HCT116 (cell line): ENCODE results near the gene NTRK3. TPM values are rescaled to one million over a fixed set of nuclear protein-coding genes. Genes with fewer than 3 reads are reported as not detected.

Experiments
- ATAC-seq: fragments of 200-7000 bp; cut with Tn5 transposase; 2 replicates; pipeline ENCODE4 v1.9.1; 2020; ENCODE audit warnings: mild to moderate bottlenecking, moderate library complexity
- BruUV-seq: library from RNA; stranded (reverse); fragments of 400-500 nt; replicated peaks from 2 replicates; lab custom pipeline; 2021; lab: Mats Ljungman, UMichigan
- CTCF ChIA-PET: fragments of 300-600 bp; sonication (Branson Sonifier 250); formaldehyde crosslinking; loops from one replicate; lab custom pipeline; 2021; ENCODE audit warnings: antibody characterized with exemption; lab: Charles Lee
- POLR2A ChIA-PET: fragments of 300-600, 350-600 bp; sonication (Branson Sonifier 250); formaldehyde crosslinking; loops from one replicate; lab custom pipeline; 2021; ENCODE audit warnings: antibody characterized with exemption; lab: Charles Lee
- RAD21 ChIA-PET, 2 experiments: fragments of 300-600 bp; sonication (Branson Sonifier 250); formaldehyde crosslinking; loops; one replicate each; lab custom pipeline; 2023; ENCODE audit warnings: low total read pairs in 2 of 2; ENCODE audit not compliant: uncharacterized antibody in 2 of 2, unreplicated experiment in 2 of 2, low non-redundant PET in 1 of 2; lab: Charles Lee
- DNase-seq: peaks from one replicate; pipeline ENCODE4 v3.0.0-alpha.2; 2010; ENCODE audit warnings: low read depth, low spot score
- H2AFZ ChIP-seq: fragments of 200-600 bp; shearing (Covaris generic), sonication (generic); 2 replicates; pipeline ENCODE4 v1.6.1; 2017; ENCODE audit warnings: low read depth, mixed run types, mixed read lengths, antibody characterized with exemption, low read length; ENCODE audit not compliant: poor library complexity, severe bottlenecking
- H3K27ac ChIP-seq: 2 replicates; pipeline ENCODE4 v1.5.1; 2012; ENCODE audit warnings: low read depth, low read length
- H3K27me3 ChIP-seq: fragments of 200-600 bp; sonication (generic); 2 replicates; pipeline ENCODE4 v1.6.1; 2016; ENCODE audit warnings: mixed run types, low read length, mixed read lengths; ENCODE audit not compliant: insufficient read depth
- H3K36me3 ChIP-seq, 2 experiments: fragments of 200-500 bp in 1 of 2; fragments of 200-600 bp in 1 of 2; sonication (Bioruptor generic) in 1 of 2; sonication (generic) in 1 of 2; 2 replicates each; pipeline versions ENCODE4 v1.5.1 to v1.6.1; 2014 to 2016; ENCODE audit warnings: low read length in 2 of 2, inconsistent platforms in 1 of 2, mixed read lengths in 1 of 2, mixed run types in 1 of 2; ENCODE audit not compliant: insufficient read depth in 2 of 2, control insufficient read depth in 1 of 2
- H3K4me1 ChIP-seq, 2 experiments: fragments of 200-600 bp in 1 of 2; sonication (generic) in 1 of 2; 2 replicates each; pipeline versions ENCODE4 v1.5.1 to v1.6.1; 2012 to 2017; ENCODE audit warnings: low read length in 2 of 2, inconsistent platforms in 1 of 2, mild to moderate bottlenecking in 1 of 2, mixed read lengths in 1 of 2, mixed run types in 1 of 2, moderate library complexity in 1 of 2; ENCODE audit not compliant: insufficient read depth in 2 of 2, control insufficient read depth in 1 of 2
- H3K4me2 ChIP-seq: fragments of 200-600 bp; sonication (generic); 2 replicates; pipeline ENCODE4 v1.6.1; 2017; ENCODE audit warnings: mixed run types, low read length, mixed read lengths
- H3K4me3 ChIP-seq, 2 experiments: fragments of 200-600 bp in 1 of 2; sonication (generic) in 1 of 2; replicated peaks in 1 of 2; 2 replicates each; pipeline ENCODE4 v1.5.1; 2011 to 2016; ENCODE audit warnings: low read length in 2 of 2, control low read depth in 1 of 2, low read depth in 1 of 2, mild to moderate bottlenecking in 1 of 2, mixed read lengths in 1 of 2, mixed run types in 1 of 2
- H3K79me2 ChIP-seq: fragments of 200-600 bp; sonication (generic); 2 replicates; pipeline ENCODE4 v1.6.1; 2017; ENCODE audit warnings: mild to moderate bottlenecking, mixed run types, low read length, moderate library complexity, mixed read lengths; ENCODE audit not compliant: insufficient read depth
- H3K9ac ChIP-seq: fragments of 200-600 bp; sonication (generic); 2 replicates; pipeline ENCODE4 v1.6.1; 2016; ENCODE audit warnings: low read length, mixed read lengths
- H3K9me2 ChIP-seq: fragments of 200-600 bp; sonication (generic), shearing (Covaris generic); 2 replicates; pipeline ENCODE4 v1.6.1; 2017; ENCODE audit warnings: mixed run types, mild to moderate bottlenecking, moderate library complexity; ENCODE audit not compliant: insufficient read depth
- H3K9me3 ChIP-seq, 2 experiments: fragments of 200-500 bp in 1 of 2; fragments of 200-600 bp in 1 of 2; sonication (Bioruptor generic) in 1 of 2; sonication (generic) in 1 of 2; 2 replicates each; pipeline ENCODE4 v1.6.1; 2014 to 2017; ENCODE audit warnings: low read length in 2 of 2, mixed read lengths in 2 of 2, inconsistent platforms in 1 of 2, low read depth in 1 of 2, mild to moderate bottlenecking in 1 of 2, mixed run types in 1 of 2, moderate library complexity in 1 of 2; ENCODE audit not compliant: control insufficient read depth in 1 of 2, insufficient read depth in 1 of 2
- H4K20me1 ChIP-seq: fragments of 200-600 bp; sonication (generic), shearing (Covaris generic); 2 replicates; pipeline ENCODE4 v1.6.1; 2017; ENCODE audit warnings: mixed run types, mild to moderate bottlenecking, moderate library complexity; ENCODE audit not compliant: insufficient read depth
- CBX3 ChIP-seq: IDR thresholded peaks from 2 replicates; pipeline ENCODE4 v1.6.1; 2012; ENCODE audit warnings: low read depth
- CEBPB ChIP-seq: IDR thresholded peaks from 2 replicates; pipeline ENCODE4 v1.6.1; 2012; ENCODE audit warnings: low read depth
- EGR1 ChIP-seq: IDR thresholded peaks from 2 replicates; pipeline ENCODE4 v1.6.1; 2012; ENCODE audit warnings: low read depth
- JUND ChIP-seq: IDR thresholded peaks from 2 replicates; pipeline ENCODE4 v1.6.1; 2012
- POLR2A ChIP-seq: IDR thresholded peaks from 2 replicates; pipeline ENCODE4 v1.7.0; 2011; ENCODE audit warnings: borderline replicate concordance; ENCODE audit not compliant: insufficient read depth, insufficient read length; ENCODE audit errors: extremely low read depth
- POLR2AphosphoS5 ChIP-seq: IDR thresholded peaks from 2 replicates; pipeline ENCODE4 v1.6.1; 2011; ENCODE audit warnings: mild to moderate bottlenecking, low read depth, low read length, moderate library complexity
- RAD21 ChIP-seq: IDR thresholded peaks from 2 replicates; pipeline ENCODE4 v1.6.1; 2012; ENCODE audit warnings: low read depth, mild to moderate bottlenecking
- REST ChIP-seq: IDR thresholded peaks from 2 replicates; pipeline ENCODE4 v1.6.1; 2012; ENCODE audit warnings: low read depth
- SP1 ChIP-seq: IDR thresholded peaks from 2 replicates; pipeline ENCODE4 v1.6.1; 2012; ENCODE audit warnings: low read depth
- SRF ChIP-seq: IDR thresholded peaks from 2 replicates; pipeline ENCODE4 v1.6.1; 2012; ENCODE audit warnings: low read depth
- TCF7L2 ChIP-seq: IDR thresholded peaks from 2 replicates; pipeline ENCODE4 v1.7.0; 2011; ENCODE audit warnings: borderline replicate concordance, inconsistent platforms; ENCODE audit not compliant: insufficient read depth, insufficient read length; ENCODE audit errors: extremely low read depth
- YY1 ChIP-seq: IDR thresholded peaks from 2 replicates; pipeline ENCODE4 v1.6.1; 2011; ENCODE audit warnings: low read length, low read depth, moderate library complexity, mild to moderate bottlenecking; ENCODE audit not compliant: insufficient replicate concordance; ENCODE audit errors: extremely low read depth
- ZFX ChIP-seq: fragments of 450-650 bp; IDR thresholded peaks from 2 replicates; pipeline ENCODE4 v1.6.1; 2017
- ZNF274 ChIP-seq: fragments of 200-500 bp; sonication (Bioruptor generic); IDR thresholded peaks from 2 replicates; pipeline ENCODE4 v1.6.1; 2014; ENCODE audit warnings: mild to moderate bottlenecking, low read depth, low read length, inconsistent platforms
- intact Hi-C: fragments of 100-400 bp; cut with micrococcal nuclease; formaldehyde crosslinking; loops from 2 replicates; pipeline ENCODE4 v1.10.0; 2022
- total RNA-seq: library from RNA; stranded (reverse); gene quantifications from one replicate; pipeline ENCODE4 v1.2.1, GENCODE V29; 2021; ENCODE audit not compliant: unreplicated experiment
- TF ChIP-seq, protein P1 (sequence below): IDR thresholded peaks from 2 replicates; pipeline ENCODE4 v1.6.1; 2012
- TF ChIP-seq, protein P2 (sequence below): IDR thresholded peaks from 2 replicates; pipeline ENCODE4 v1.6.1; 2012

Gene NTRK3
- total RNA-seq, 1 experiment from 2014 or later = not detected

GRCh38 chr15:87829332-87830050 is 427.0 kb downstream of the NTRK3 start:
- ChIA-PET CTCF (no interaction called here), POLR2A (no interaction called here), RAD21 (no interaction called here)
- no peaks in the 10 kb centered on the region for H4K20me1 ChIP-seq
- no peaks in the 10 kb centered on the region for H3K9me2 ChIP-seq
- no peak overlapping the region for H3K4me2 ChIP-seq
- TF ChIP-seq, protein P1, sequence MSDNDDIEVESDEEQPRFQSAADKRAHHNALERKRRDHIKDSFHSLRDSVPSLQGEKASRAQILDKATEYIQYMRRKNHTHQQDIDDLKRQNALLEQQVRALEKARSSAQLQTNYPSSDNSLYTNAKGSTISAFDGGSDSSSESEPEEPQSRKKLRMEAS = no peak
- TF ChIP-seq, protein P2, sequence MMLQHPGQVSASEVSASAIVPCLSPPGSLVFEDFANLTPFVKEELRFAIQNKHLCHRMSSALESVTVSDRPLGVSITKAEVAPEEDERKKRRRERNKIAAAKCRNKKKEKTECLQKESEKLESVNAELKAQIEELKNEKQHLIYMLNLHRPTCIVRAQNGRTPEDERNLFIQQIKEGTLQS = no peak
- TF ChIP-seq CEBPB (no peak), JUND (no peak), REST (no peak), ZFX (no peak), EGR1 (no peak), POLR2AphosphoS5 (no peak), SP1 (no peak), CBX3 (no peak), ZNF274 (no peak), TCF7L2 (no peak), SRF (no peak), YY1 (no peak), POLR2A (no peak), RAD21 (no peak)
- H3K27ac ChIP-seq = no peak overlapping the region
- H3K79me2 ChIP-seq = no peaks in the 10 kb centered on the region
- intact Hi-C loops = no loop called here
- no peak for DNase-seq
- no peaks in the 10 kb centered on the region for H3K4me1 ChIP-seq
- no peaks in the 10 kb centered on the region for H3K36me3 ChIP-seq
- BruUV-seq = no TSS peak
- no peaks in the 10 kb centered on the region for H3K27me3 ChIP-seq
- H3K4me3 ChIP-seq = no peak overlapping the region
- no peak overlapping the region for H3K9ac ChIP-seq
- H3K9me3 ChIP-seq = peaks cover 0 to 19% of the 10 kb centered on the region in 2 experiments; a peak in 2 of 4 replicates
- no peak overlapping the region for H2AFZ ChIP-seq
- no peak for ATAC-seq
